ENCODE results near the gene CD99.
"Not testable (repeated sequence)": the region's sequence is repeated elsewhere in the genome, so short reads cannot be mapped to it uniquely, and the experiment has no call there.

DNA sequence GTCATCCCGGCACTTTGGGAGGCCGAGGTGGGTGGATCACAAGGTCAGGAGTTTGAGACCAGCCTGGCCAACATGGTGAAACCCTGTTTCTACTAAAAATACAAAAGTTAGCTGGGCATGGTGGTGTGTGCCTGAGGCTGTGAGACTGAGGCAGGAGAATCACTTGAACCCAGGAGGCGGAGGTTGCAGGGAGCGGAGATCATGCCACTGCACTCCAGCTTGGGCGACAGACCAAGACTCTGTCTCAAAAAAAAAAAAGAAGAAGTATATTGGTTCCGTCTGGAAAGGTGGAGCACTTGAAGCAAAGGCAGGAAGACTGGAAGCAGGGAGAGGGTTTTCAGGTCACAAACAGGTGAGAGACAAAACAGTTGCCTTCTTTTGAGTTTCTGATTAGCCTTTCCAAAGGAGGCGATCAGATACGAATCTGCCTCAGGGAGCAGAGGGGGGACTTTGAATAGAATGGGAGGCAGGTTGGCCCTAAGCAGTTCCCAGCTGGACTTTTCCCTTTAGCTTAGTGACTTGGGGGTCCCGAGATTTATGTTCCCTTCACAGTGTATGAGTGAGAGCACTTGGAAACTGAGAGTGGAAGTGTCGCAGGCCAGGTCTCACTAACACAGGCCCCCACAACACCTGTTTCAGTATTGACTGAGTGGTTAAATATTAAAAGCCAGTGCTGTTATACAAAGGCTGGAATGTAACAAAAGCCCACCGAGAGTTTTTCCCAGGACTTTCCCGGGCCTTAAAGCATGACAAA lies 89.6 kb downstream of the CD99 start:
- not testable (repeated sequence) for TF ChIP-seq POLR2A (IDR thresholded peaks at IDR 0.05)
- TF ChIP-seq, protein P1, sequence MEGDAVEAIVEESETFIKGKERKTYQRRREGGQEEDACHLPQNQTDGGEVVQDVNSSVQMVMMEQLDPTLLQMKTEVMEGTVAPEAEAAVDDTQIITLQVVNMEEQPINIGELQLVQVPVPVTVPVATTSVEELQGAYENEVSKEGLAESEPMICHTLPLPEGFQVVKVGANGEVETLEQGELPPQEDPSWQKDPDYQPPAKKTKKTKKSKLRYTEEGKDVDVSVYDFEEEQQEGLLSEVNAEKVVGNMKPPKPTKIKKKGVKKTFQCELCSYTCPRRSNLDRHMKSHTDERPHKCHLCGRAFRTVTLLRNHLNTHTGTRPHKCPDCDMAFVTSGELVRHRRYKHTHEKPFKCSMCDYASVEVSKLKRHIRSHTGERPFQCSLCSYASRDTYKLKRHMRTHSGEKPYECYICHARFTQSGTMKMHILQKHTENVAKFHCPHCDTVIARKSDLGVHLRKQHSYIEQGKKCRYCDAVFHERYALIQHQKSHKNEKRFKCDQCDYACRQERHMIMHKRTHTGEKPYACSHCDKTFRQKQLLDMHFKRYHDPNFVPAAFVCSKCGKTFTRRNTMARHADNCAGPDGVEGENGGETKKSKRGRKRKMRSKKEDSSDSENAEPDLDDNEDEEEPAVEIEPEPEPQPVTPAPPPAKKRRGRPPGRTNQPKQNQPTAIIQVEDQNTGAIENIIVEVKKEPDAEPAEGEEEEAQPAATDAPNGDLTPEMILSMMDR (IDR thresholded peaks at IDR 0.05) = not testable (repeated sequence)
